HG03521 (cell line): ENCODE results near the gene HECTD2.
"Not testable (repeated sequence)": the region's sequence is repeated elsewhere in the genome, so short reads cannot be mapped to it uniquely, and the experiment has no call there.

Source experiments
- ATAC-seq: cut with Tn5 transposase; IDR thresholded peaks from one replicate; pipeline ENCODE4 v1.9.1; 2021; ENCODE audit warnings: mild to moderate bottlenecking, moderate library complexity; ENCODE audit not compliant: unreplicated experiment

HECTD2 gene

DNA sequence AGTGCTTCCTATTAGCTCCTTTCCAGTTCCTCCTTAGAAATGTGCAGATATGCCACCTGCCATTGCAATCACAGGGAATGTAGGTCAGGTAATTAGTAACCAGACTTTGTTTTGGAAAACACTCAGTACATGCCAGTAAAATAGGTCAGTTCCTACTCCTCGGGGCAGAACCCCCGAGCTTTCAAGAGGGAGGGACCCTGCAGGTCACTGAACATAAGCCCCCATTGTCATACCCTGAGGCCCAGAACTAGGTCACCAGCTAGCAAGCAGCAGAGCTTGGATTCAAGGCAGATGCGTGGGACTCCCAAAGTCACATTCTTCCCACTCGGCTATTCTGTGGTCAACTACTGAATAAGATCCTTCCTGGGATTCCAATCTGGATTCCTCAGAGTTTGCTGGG, 117.9 kb downstream of the HECTD2 start:
- ATAC-seq, result no peak

DNA sequence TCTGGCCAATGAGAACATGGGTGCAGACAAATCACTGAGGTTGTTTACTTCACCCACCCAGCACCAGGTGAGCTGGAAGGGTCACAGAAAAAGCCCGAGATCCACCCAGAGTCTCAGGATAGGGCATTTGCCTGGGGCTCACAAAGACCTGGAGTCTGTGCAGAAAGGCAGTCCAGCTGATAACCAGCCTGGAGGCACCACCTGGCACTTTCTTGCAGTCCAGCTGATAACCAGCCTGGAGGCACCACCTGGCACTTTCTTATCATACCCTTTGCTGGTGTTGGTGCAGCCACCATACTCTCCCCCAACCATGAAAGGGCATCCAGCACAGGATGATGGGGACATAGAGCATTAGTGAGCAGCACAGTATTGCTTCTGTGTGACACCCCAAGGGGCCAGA, 118.6 kb downstream of the HECTD2 start:
- ATAC-seq, result no peak

DNA sequence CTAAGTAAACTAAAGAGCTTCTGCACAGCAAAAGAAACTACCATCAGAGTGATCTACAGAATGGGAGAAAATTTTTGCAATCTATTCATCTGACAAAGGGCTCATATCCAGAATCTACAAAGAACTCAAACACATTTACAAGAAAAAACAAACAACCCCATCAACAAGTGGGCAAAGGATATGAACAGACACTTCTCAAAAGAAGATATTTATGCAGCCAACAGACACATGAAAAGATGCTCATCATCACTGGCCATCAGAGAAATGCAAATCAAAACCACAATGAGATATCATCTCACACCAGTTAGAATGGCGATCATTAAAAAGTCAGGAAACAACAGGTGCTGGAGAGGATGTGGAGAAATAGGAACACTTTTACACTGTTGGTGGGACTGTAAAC, 124.6 kb downstream of the HECTD2 start:
- not testable (repeated sequence) for ATAC-seq

DNA sequence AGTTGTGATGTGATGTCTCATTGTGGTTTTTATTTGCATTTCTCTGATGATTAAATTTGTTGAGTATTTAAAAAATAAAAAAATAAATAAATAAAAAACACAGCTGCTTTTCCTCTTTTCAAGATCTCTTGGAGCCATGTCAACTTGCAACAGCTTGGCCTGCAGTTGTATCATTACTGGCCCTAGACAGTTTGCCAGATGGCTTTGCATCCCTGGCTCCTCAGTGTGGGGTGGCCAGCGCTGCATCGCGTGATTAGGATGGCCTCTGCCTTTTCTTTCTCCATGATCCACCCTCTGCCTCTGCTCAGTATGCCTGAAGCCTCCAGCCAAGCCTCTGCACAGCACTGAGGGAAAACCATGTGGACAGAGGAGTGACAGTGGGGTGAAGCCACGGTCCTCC, 126.0 kb downstream of the HECTD2 start:
- ATAC-seq, result no peak

DNA sequence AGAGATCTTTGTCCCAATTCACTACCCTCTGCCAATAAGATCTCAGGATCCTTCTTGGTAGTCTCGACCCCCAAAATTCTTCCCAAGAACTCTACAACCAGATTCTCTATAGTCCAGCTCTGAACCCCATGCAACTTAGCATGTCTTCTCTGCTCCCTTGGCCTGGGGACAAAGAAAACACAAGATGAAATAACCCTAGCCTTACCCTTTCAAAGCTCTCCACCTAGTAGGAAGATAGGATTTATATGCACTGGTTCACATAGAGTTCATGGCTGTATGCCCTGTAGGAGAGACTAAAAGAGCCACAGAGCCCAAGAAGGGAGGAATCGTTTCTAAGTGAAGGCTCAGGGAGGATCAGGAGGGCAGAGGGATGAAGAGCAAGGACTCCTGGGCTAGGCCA, 126.6 kb downstream of the HECTD2 start:
- ATAC-seq, result no peak

DNA sequence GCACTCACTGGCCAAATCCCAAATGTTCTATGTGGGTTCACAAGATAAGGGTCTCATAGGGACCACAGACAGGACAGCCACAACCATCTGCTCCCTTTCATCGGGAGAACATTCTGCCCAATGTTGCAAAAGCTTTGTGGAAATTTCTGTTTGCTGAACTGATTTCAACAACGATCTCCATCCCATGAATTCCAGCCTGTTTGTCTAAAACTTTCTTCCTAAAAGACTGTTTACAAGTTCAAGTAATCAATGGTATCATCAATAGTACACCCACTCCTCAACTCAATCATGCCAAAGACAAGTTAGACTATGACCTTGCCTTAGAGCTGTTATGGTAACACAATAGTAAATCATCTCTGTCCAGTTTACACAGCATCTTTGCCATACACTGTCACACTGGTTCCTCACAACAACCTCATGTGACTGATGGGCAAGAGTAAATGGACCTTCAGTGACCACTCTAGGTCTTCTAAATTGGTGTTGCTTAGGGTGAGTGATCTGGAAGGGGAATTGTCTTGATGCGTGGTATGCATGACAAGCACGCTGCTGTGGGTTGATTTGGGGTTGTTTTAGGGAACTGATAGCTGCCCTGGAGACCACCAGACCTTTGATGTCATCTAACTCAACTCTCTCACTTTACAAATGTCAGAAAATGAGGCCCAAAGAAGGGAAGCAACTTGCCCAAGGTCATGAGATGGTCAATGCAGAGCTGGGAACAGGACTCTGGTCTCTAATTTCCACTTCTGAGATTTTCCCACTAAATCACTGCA, 127.7 kb downstream of the HECTD2 start:
- ATAC-seq, result no peak

DNA sequence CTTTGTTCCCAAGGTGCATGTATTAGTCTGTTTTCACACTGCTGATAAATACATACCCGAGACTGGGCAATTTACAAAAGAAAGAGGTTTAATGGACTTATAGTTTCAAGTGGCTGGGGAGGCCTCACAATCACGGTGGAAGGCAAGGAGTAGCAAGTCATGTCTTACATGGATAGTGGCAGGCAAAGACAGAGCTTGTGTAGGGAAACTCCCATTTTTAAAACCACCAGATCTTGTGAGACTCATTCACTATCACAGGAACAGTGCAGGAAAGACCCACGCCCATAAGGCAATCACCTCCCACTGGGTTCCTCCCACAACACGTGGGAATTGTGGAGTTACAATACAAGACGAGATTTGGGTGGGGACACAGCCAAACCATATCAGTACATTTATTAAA, 129.8 kb downstream of the HECTD2 start:
- no peak for ATAC-seq

DNA sequence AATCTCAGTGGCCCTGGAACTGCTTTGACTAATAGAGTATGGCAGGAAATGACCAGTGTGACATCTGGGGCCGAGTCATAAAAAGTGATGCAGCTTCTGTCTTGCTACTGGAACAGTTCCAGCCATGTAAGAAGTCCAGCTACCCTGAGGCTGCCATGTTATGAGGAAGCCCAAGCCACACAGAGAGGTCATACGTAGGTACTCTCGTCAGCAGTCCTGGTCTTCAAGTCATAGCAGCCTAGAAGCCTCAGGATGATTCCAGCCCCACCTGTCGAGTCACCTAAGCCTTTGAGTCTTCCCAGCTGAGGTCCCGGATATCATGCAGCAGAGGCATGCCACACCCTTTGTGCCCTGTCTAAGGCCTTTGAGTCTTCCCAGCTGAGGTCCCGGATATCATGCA, 130.6 kb downstream of the HECTD2 start:
- no peak for ATAC-seq

DNA sequence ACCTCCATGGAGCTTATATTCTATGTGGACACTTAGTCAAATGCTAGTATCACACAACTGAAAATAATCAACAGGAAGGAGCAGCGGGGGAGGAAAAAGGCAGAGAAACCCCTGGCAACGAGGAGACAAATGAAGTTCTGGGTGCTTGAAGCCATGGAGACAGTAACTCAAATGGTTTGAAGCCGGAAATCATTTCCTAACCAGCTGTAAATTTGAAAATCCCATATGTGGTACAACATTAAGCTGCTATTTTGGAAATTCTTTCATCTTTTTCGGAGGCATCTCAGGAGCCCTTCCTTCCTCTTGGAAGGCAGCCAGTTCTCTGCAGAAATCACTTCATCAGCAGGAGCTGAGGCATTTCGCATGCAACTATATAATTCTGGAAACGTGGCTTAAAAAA, 131.3 kb downstream of the HECTD2 start:
- no peak for ATAC-seq

DNA sequence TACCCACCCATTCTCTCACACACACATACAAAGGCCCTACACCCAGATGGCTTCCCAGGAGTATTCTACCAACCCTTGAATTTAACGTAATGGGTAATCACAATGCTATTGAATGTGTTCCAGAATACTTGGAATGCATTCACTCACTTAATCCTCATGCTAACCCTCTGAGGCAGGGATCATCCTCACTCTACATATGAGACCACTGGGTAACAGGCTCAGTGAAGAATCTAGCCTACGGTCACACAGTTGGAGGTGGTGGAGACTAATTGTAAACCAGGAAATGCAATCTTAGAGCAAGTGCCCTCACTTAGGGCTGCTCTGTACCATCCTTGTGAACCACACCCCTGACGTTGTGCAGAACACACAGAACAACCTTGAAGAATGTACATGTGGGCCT, 135.2 kb downstream of the HECTD2 start:
- ATAC-seq, result no peak

DNA sequence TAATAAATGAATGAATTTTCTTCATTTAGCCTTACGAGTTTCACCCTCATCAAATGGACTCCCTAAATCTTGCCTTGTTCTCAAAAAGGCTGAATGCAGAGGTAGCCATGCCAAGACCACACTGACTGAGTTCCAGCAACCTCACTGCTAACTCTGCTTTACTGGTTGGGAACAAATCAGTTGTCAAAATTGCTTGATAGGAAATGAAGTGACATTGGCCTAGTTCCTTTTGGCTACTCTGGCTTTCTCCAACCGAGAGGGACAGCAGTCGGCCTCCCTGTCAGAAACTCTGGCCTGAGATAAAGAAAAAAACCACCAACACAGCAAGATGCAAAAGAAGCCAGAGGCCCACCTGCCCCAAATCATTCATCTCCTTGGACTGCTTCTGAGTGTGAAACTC, 135.7 kb downstream of the HECTD2 start:
- no peak for ATAC-seq

DNA sequence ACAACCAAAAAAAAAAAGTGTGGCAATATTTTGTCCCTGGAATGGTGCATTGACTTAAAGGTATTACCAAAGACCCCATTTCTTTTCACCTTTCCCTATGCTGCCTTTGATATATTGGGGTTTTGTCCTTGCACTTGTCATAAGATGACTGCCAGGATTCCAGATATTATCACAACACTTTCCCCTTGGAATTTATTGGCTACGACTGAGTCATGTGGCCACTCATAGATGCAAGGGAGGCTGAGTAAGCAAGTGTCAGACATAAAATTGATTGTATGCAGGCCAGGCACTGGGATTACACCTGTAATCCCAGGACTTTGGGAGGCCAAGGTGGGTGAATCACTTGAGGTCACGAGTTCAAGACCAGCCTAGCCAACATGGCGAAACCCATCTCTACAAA, 139.1 kb downstream of the HECTD2 start:
- no peak for ATAC-seq

DNA sequence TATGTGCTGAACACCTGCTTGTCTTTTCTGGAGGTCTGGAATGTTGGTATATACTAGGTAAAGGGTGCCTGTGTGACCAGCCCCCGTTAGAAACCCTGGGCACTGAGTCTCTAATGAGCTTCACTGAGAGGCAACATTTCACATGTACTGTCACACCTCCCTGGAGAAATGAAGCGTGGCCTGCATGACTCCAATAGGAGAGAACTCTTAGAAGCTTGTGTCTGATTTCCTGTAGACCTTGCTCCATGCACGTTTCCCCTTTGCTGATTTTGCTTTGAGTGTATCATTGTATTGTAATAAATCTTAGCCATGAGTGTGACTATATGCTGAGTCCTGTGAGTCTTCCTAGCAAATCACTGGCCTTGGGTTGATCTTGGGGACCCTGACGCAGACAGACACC, 139.9 kb downstream of the HECTD2 start:
- ATAC-seq, result no peak

DNA sequence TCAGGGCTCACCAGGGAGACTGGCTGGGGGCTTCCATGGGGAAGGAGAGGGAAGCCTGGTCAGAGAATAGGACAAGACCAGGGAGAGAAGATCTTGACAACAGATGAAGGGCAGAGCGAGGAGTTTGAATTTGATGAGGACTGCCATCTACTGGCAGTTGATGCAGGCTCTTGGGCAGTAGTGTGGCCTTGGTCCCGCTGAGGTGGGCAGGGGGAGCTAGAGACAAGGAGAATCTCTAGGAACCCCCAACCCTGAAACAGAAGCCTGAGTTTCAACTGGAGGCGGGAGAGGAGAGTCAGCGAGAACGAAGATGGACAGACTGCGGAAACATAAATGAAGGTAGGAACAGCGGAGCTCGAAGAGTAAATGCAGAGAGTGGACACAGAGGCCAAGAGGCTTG, 141.7 kb downstream of the HECTD2 start:
- ATAC-seq, result no peak

DNA sequence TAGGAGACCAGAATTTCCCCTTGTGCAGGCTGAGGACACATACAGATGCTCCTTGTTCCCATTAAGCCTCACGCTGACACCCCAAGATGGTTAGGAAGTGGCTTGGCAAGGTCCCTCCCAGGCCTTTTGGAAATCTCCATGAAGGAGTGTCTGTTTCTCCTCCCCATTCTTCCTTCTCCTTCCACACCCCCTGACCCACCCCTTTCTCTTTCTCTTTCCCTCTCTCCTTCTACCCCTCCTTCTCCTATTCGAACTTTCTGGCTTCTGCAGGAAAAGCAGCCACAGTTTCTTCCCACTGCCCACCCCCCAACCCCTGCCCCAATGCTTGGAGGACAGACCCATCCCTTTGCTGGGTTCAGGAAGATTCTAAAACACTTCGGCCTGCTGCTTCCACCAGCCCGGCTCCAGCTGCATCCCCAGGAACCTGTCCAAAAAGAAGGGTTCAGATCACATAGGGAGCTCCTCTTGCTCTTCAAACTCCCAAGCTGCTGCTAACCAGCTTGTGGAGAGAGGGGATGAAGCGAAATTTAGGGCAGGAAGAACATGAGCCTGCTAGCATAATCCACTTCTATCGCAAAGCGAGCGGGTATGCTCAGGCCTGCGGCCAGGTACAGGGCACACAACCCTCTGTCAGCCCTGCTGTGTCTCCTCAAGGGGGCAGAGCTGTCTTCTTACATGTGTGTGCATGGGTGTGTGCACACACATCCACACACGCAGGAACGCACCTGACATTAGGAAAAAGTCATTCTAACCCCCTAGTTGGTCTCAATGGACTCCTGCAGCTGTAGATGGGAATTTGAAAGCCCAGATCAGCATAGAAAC, 142.3 kb downstream of the HECTD2 start:
- ATAC-seq, result no peak

DNA sequence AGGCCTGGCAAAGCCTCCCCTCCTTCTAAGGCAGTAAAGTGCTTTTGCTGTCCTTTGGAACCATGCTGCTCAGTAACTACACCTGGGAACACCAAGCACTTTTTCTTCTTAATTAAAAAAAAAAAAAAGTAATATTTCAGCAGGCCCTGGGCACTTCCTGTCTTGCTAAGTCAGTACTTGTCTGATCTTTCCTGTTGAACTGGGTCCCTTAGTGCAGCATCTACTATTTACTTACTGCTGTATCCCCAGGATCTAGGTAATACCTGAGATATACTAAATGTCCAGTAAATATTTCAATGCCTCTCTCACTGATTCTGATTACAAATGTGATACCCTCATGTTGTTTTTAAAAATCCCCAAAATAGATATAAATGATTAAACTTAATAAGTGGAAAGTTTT, 145.3 kb downstream of the HECTD2 start:
- ATAC-seq, result no peak

DNA sequence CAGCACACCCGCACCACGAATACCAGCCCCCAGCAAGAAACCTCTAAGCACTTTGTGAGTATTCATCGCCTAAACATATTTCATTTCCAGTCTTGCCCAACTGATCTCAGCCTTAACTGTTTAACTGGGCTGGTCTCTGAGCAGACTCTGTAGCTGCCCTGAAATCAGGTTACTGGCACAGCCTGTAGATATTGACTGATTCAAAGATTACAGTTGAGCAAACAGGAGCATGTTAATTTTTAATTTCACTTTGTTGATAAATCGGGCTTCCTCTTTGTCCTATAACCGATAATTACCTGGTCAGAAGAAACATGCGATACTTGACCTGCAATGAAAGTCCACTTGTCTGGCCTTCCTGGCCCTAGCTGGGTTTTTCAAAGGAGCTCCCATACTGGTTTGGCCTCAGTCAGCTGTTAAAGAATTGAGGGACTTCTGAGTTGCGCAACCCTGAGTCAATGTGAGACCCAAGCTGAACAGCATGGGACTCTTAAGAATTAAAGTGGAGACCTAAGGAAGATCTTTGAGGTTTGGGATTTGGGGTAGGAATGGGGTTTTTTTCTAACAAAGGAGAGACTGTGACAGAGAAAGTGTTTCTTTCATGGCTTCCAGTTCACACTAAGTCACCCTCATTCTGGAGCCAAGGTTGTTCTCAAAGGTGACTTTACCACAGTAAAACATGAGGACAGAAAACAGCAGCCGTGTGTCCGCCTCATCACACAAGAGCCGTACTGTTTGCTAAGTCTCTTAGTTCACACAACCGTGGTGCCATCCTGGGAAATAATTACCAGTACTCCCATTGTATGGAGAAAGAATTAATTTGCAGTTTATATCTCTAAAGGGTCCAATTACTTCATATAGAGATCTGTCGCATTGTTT, 146.8 kb downstream of the HECTD2 start:
- no peak for ATAC-seq

DNA sequence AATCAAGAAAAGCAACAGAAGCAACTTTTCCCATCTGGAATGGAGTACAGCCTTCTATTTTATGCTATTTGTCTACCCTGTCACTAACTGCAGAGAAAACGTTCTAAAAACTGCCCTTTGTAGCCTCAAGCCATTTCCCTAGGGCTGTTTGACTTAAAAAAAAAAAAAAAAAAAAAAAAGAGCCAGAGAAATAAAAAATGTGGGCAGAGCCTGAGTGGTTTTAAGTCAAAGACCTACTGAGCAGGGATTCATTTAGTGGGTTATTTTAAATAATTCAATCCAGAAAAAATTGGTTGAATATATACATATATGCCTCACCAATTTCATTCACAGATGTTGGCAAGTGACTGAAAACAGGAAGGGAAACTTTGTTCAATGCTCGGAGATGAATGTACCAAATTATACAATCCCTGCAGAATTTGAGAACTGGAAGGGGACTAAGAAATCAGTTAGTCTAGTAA, 147.5 kb downstream of the HECTD2 start:
- no peak for ATAC-seq

DNA sequence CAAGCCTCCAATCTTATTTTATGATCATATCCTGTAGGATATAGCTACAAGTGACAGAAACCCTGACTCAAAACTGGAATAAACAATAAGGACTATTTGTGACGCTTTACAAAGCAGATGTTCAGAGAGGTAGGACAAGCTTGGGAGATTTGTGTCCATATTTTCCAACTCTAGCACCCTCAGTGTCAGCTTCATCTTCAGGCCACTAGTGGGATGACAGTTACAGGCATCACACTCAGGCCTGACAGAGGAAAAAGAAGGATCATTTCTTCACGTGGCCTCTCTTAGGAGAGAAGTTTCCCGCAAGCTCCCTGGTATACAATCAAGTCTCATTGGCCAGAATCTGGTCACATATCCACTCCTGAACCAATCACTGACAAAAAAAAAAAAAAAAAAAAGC, 148.3 kb downstream of the HECTD2 start:
- no peak for ATAC-seq

DNA sequence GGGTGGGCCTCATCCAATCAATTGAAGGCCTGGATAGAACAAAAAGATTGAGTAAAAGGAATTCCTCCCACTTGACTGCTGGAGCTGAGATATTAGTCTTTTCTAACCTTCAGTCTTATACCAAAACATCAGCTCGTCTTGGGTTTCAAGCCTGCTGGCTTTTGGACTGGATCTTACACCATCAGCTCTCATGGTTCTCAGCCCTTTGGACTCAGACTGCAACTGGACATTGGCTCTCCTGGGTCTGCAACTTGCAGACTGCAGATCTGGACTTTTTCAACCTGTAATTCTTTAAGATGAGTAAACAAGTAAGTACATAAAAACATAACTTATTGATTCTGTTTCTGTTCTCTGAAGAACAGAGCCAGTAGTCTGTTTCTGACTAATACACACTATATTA, 149.0 kb downstream of the HECTD2 start:
- ATAC-seq, result no peak

DNA sequence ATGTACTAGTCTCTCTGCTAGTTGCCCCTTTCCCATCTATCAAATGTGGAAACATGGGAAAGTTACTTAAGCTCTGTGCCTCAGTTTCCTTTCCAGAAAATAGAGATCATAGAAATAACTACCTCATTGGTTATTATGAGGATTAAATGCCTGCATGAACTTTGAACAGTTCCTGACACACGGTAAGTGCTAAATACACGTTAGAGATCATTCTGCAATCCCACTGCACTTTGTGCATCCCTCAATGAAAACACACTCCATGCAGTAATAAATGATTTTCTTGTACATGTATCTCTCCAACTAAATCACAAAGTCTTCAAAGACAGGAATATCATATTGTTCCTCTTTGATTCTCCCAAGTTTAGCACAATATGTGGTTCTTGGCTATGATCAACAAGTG, 149.6 kb downstream of the HECTD2 start:
- no peak for ATAC-seq
